HT1080 (cell line): Measurements from ENCODE around the gene NME7. TPM values are rescaled to one million over a fixed set of nuclear protein-coding genes. Genes with fewer than 3 reads are reported as not detected.
"Not testable (repeated sequence)": the region's sequence is repeated elsewhere in the genome, so short reads cannot be mapped to it uniquely, and the experiment has no call there.

Experiments used
- DNase-seq: peaks from one replicate; pipeline ENCODE4 v3.0.0-alpha.2; 2015; ENCODE audit warnings: low read depth
- total RNA-seq: library from RNA; depleted of rRNA; stranded (reverse); fragments of >200 nt; shearing (Covaris generic); gene quantifications from 2 replicates; pipeline ENCODE4 v1.2.3, GENCODE V29; 2014

The NME7 gene
- total RNA-seq, 1 experiment from 2014 or later: 21.0 TPM

- DNase-seq: no peak
Measured at GRCh38 chr1:169235568-169235967, 132.0 kb downstream of the NME7 start.

GRCh38 chr1:169234780-169235179 is 132.8 kb downstream of the NME7 start:
- no peak for DNase-seq

- DNase-seq: no peak
Measured at GRCh38 chr1:169217636-169218035, 150.0 kb downstream of the NME7 start.

- no peak for DNase-seq
Measured at GRCh38 chr1:169214598-169214997, 153.0 kb downstream of the NME7 start.

- no peak for DNase-seq
Measured at GRCh38 chr1:169212088-169212487, 155.5 kb downstream of the NME7 start.

- no peak for DNase-seq
Measured at GRCh38 chr1:169207797-169208520, 159.6 kb downstream of the NME7 start.

GRCh38 chr1:169204157-169204556 is 163.4 kb downstream of the NME7 start:
- DNase-seq: no peak

- DNase-seq: no peak
Measured at GRCh38 chr1:169202791-169203665, 164.6 kb downstream of the NME7 start.

- peak; percentile 3 for DNase-seq
Measured at GRCh38 chr1:169201084-169201619, 166.4 kb downstream of the NME7 start.

GRCh38 chr1:169200319-169200718 is 167.3 kb downstream of the NME7 start:
- DNase-seq: no peak

GRCh38 chr1:169196581-169196980 is 171.0 kb downstream of the NME7 start:
- DNase-seq: no peak

- DNase-seq: no peak
Measured at GRCh38 chr1:169196161-169196560, 171.4 kb downstream of the NME7 start.

GRCh38 chr1:169193191-169193850 is 174.3 kb downstream of the NME7 start:
- no peak for DNase-seq

GRCh38 chr1:169186106-169186505 is 181.5 kb downstream of the NME7 start:
- DNase-seq: no peak

- DNase-seq: no peak
Measured at GRCh38 chr1:169184812-169185211, 182.8 kb downstream of the NME7 start.

GRCh38 chr1:169180174-169180573 is 187.4 kb downstream of the NME7 start:
- no peak for DNase-seq

GRCh38 chr1:169179431-169179830 is 188.2 kb downstream of the NME7 start:
- not testable (repeated sequence) for DNase-seq

- DNase-seq: no peak
Measured at GRCh38 chr1:169175461-169175860, 192.1 kb downstream of the NME7 start.

GRCh38 chr1:169163059-169163458 is 204.5 kb downstream of the NME7 start:
- peak; percentile 90 for DNase-seq

GRCh38 chr1:169161496-169162194 is 206.0 kb downstream of the NME7 start:
- peak; percentile 44 for DNase-seq

- DNase-seq: peak; percentile 17
Measured at GRCh38 chr1:169160845-169161495, 206.6 kb downstream of the NME7 start.
